ENCODE measurements around the gene FBLIM1.
A peak's percentile ranks its signal among the peaks of the same experiment; 100 is the strongest.

Gene FBLIM1

GRCh38 chr1:15748264-15748663 lies 10.3 kb upstream of the FBLIM1 start:
- no peak for DNase-seq
- H2BK15ac ChIP-seq (ENCODE audit: low read depth, poor library complexity, severe bottlenecking): no peak overlapping the region
- H3K36me3 ChIP-seq (ENCODE audit: control insufficient read depth in 1 of 2, insufficient read depth in 2 of 2, low read depth in 1 of 2, low read length in 2 of 2): peaks cover 0 to 5% of the 10 kb centered on the region in 2 experiments
- H3K4ac ChIP-seq (ENCODE audit: low read depth in 1 of 2, low read length in 2 of 2): no peak overlapping the region
- H4K8ac ChIP-seq (ENCODE audit: low read length): no peak overlapping the region
- no peak overlapping the region for H2BK5ac ChIP-seq (ENCODE audit: low read depth, low read length, poor library complexity, severe bottlenecking)
- H3K18ac ChIP-seq (ENCODE audit: low read depth in 1 of 2, low read length in 2 of 2): no peak overlapping the region
- 88% methylated on average over 5 of the region's 5 CpGs for WGBS
- no peak overlapping the region for H3K27ac ChIP-seq (ENCODE audit: low read length, poor library complexity, severe bottlenecking)
- H3K9ac ChIP-seq (ENCODE audit: low read length): no peak overlapping the region
- H3K23ac ChIP-seq (ENCODE audit: low read length in 2 of 2): no peak overlapping the region
- H2BK12ac ChIP-seq (ENCODE audit: low read length in 2 of 2): no peak overlapping the region
- H3K14ac ChIP-seq (ENCODE audit: low read length in 2 of 2): no peak overlapping the region
- H2AK5ac ChIP-seq (ENCODE audit: low read length, severe bottlenecking): no peak overlapping the region
- H4K91ac ChIP-seq (ENCODE audit: low read length): no peak overlapping the region
- no peak overlapping the region for H3K4me2 ChIP-seq (ENCODE audit: low read length, poor library complexity, severe bottlenecking)
- no peaks in the 10 kb centered on the region for H3K79me1 ChIP-seq (replicated peaks; ENCODE audit: low read length, poor library complexity, severe bottlenecking)
- H3K27me3 ChIP-seq (ENCODE audit: control insufficient read depth in 1 of 2, insufficient read depth in 1 of 2, low read length in 2 of 2): no peaks in the 10 kb centered on the region
- no peak overlapping the region for H3K4me3 ChIP-seq (ENCODE audit: insufficient read depth in 1 of 2, low read depth in 1 of 2, low read length in 2 of 2)
- H3K9me3 ChIP-seq (ENCODE audit: control insufficient read depth, low read length): no peaks in the 10 kb centered on the region
- H2BK120ac ChIP-seq (ENCODE audit: low read depth, low read length): no peak overlapping the region
- H3K4me1 ChIP-seq (ENCODE audit: control insufficient read depth, insufficient read depth, low read depth, low read length): peaks cover 6% of the 10 kb centered on the region
- H2AFZ ChIP-seq (ENCODE audit: low read depth, low read length): no peak overlapping the region

- Histone ChIP-seq H3K36me3 (ENCODE audit: control insufficient read depth in 1 of 2, insufficient read depth in 2 of 2, low read depth in 1 of 2, low read length in 2 of 2) (peaks cover 0 to 5% of the 10 kb centered on the region in 2 experiments), H2BK15ac (ENCODE audit: low read depth, poor library complexity, severe bottlenecking) (no peak overlapping the region), H4K91ac (ENCODE audit: low read length) (no peak overlapping the region), H3K18ac (ENCODE audit: low read depth in 1 of 2, low read length in 2 of 2) (no peak overlapping the region), H2BK12ac (ENCODE audit: low read length in 2 of 2) (peak overlapping the region in 1 of 2 experiments; percentile 7), H2BK120ac (ENCODE audit: low read depth, low read length) (no peak overlapping the region), H3K23ac (ENCODE audit: low read length in 2 of 2) (no peak overlapping the region), H3K79me1 (replicated peaks; ENCODE audit: low read length, poor library complexity, severe bottlenecking) (no peaks in the 10 kb centered on the region), H3K4me1 (ENCODE audit: control insufficient read depth, insufficient read depth, low read depth, low read length) (peaks cover 6% of the 10 kb centered on the region), H3K27ac (ENCODE audit: low read length, poor library complexity, severe bottlenecking) (no peak overlapping the region), H3K4me3 (ENCODE audit: insufficient read depth in 1 of 2, low read depth in 1 of 2, low read length in 2 of 2) (no peak overlapping the region), H3K4me2 (ENCODE audit: low read length, poor library complexity, severe bottlenecking) (no peak overlapping the region), H3K27me3 (ENCODE audit: control insufficient read depth in 1 of 2, insufficient read depth in 1 of 2, low read length in 2 of 2) (no peaks in the 10 kb centered on the region), H3K9ac (ENCODE audit: low read length) (no peak overlapping the region), H3K14ac (ENCODE audit: low read length in 2 of 2) (no peak overlapping the region), H2AFZ (ENCODE audit: low read depth, low read length) (no peak overlapping the region), H4K8ac (ENCODE audit: low read length) (no peak overlapping the region), H3K9me3 (ENCODE audit: control insufficient read depth, low read length) (no peaks in the 10 kb centered on the region), H3K4ac (ENCODE audit: low read depth in 1 of 2, low read length in 2 of 2) (no peak overlapping the region), H2AK5ac (ENCODE audit: low read length, severe bottlenecking) (no peak overlapping the region), H2BK5ac (ENCODE audit: low read depth, low read length, poor library complexity, severe bottlenecking) (no peak overlapping the region)
- 92% methylated on average over 10 of the region's 10 CpGs for WGBS
- DNase-seq: no peak
Observed at GRCh38 chr1:15748690-15749398, 9.8 kb upstream of the FBLIM1 start.

GRCh38 chr1:15749399-15750291 lies 8.9 kb upstream of the FBLIM1 start:
- Histone ChIP-seq H3K27ac (ENCODE audit: low read length, poor library complexity, severe bottlenecking) (no peak overlapping the region), H2AFZ (ENCODE audit: low read depth, low read length) (no peak overlapping the region), H3K4ac (ENCODE audit: low read depth in 1 of 2, low read length in 2 of 2) (peak overlapping the region; percentile 2 to 29), H4K8ac (ENCODE audit: low read length) (peak overlapping the region; percentile 57), H3K9me3 (ENCODE audit: control insufficient read depth, low read length) (no peaks in the 10 kb centered on the region), H2AK5ac (ENCODE audit: low read length, severe bottlenecking) (no peak overlapping the region), H2BK12ac (ENCODE audit: low read length in 2 of 2) (peak overlapping the region in 1 of 2 experiments; percentile 23), H4K91ac (ENCODE audit: low read length) (no peak overlapping the region), H3K18ac (ENCODE audit: low read depth in 1 of 2, low read length in 2 of 2) (peak overlapping the region in 1 of 2 experiments; percentile 2), H2BK120ac (ENCODE audit: low read depth, low read length) (no peak overlapping the region), H3K14ac (ENCODE audit: low read length in 2 of 2) (no peak overlapping the region), H2BK15ac (ENCODE audit: low read depth, poor library complexity, severe bottlenecking) (no peak overlapping the region), H3K4me1 (ENCODE audit: control insufficient read depth, insufficient read depth, low read depth, low read length) (no peaks in the 10 kb centered on the region), H3K36me3 (ENCODE audit: control insufficient read depth in 1 of 2, insufficient read depth in 2 of 2, low read depth in 1 of 2, low read length in 2 of 2) (no peaks in the 10 kb centered on the region), H3K27me3 (ENCODE audit: control insufficient read depth in 1 of 2, insufficient read depth in 1 of 2, low read length in 2 of 2) (no peaks in the 10 kb centered on the region), H3K79me1 (replicated peaks; ENCODE audit: low read length, poor library complexity, severe bottlenecking) (no peaks in the 10 kb centered on the region), H2BK5ac (ENCODE audit: low read depth, low read length, poor library complexity, severe bottlenecking) (no peak overlapping the region), H3K9ac (ENCODE audit: low read length) (no peak overlapping the region), H3K4me3 (ENCODE audit: insufficient read depth in 1 of 2, low read depth in 1 of 2, low read length in 2 of 2) (no peak overlapping the region), H3K23ac (ENCODE audit: low read length in 2 of 2) (peak overlapping the region in 1 of 2 experiments; percentile 14), H3K4me2 (ENCODE audit: low read length, poor library complexity, severe bottlenecking) (no peak overlapping the region)
- 65% methylated on average over 19 of the region's 19 CpGs for WGBS
- DNase-seq: no peak

- no peak overlapping the region for H3K4ac ChIP-seq (ENCODE audit: low read depth in 1 of 2, low read length in 2 of 2)
- H3K79me1 ChIP-seq (replicated peaks; ENCODE audit: low read length, poor library complexity, severe bottlenecking): no peaks in the 10 kb centered on the region
- no peak overlapping the region for H3K9ac ChIP-seq (ENCODE audit: low read length)
- no peaks in the 10 kb centered on the region for H3K9me3 ChIP-seq (ENCODE audit: control insufficient read depth, low read length)
- no peaks in the 10 kb centered on the region for H3K36me3 ChIP-seq (ENCODE audit: control insufficient read depth in 1 of 2, insufficient read depth in 2 of 2, low read depth in 1 of 2, low read length in 2 of 2)
- no peak overlapping the region for H3K4me2 ChIP-seq (ENCODE audit: low read length, poor library complexity, severe bottlenecking)
- no peaks in the 10 kb centered on the region for H3K27me3 ChIP-seq (ENCODE audit: control insufficient read depth in 1 of 2, insufficient read depth in 1 of 2, low read length in 2 of 2)
- no peak overlapping the region for H3K23ac ChIP-seq (ENCODE audit: low read length in 2 of 2)
- no peak overlapping the region for H3K4me3 ChIP-seq (ENCODE audit: insufficient read depth in 1 of 2, low read depth in 1 of 2, low read length in 2 of 2)
- no peak overlapping the region for H2BK120ac ChIP-seq (ENCODE audit: low read depth, low read length)
- no peak overlapping the region for H2AFZ ChIP-seq (ENCODE audit: low read depth, low read length)
- peaks cover 2% of the 10 kb centered on the region for H3K4me1 ChIP-seq (ENCODE audit: control insufficient read depth, insufficient read depth, low read depth, low read length)
- WGBS: 91% methylated on average over 12 of the region's 12 CpGs
- no peak for DNase-seq
- no peak overlapping the region for H4K8ac ChIP-seq (ENCODE audit: low read length)
- peak overlapping the region in 1 of 2 experiments; percentile 90 for H3K14ac ChIP-seq (ENCODE audit: low read length in 2 of 2)
- no peak overlapping the region for H3K27ac ChIP-seq (ENCODE audit: low read length, poor library complexity, severe bottlenecking)
- no peak overlapping the region for H2BK5ac ChIP-seq (ENCODE audit: low read depth, low read length, poor library complexity, severe bottlenecking)
- H2BK12ac ChIP-seq (ENCODE audit: low read length in 2 of 2): no peak overlapping the region
- H2AK5ac ChIP-seq (ENCODE audit: low read length, severe bottlenecking): no peak overlapping the region
- H4K91ac ChIP-seq (ENCODE audit: low read length): peak overlapping the region; percentile 19
- no peak overlapping the region for H2BK15ac ChIP-seq (ENCODE audit: low read depth, poor library complexity, severe bottlenecking)
- H3K18ac ChIP-seq (ENCODE audit: low read depth in 1 of 2, low read length in 2 of 2): peak overlapping the region in 1 of 2 experiments; percentile 38
Observed at GRCh38 chr1:15750924-15751323, 7.7 kb upstream of the FBLIM1 start.
